GM10248 (cell line): ENCODE measurements around the gene PLSCR3.

Source experiments
- CTCF ChIA-PET: fragments of 300-600 bp; sonication (Branson Sonifier 250); formaldehyde crosslinking; extraction: SDS; loops from one replicate; lab custom pipeline; 2021; ENCODE audit warnings: antibody characterized with exemption; lab: Yijun Ruan, JAX
- POLR2A ChIA-PET: fragments of 350-650 bp; sonication (Branson Sonifier 250); formaldehyde crosslinking; extraction: SDS; loops from one replicate; lab custom pipeline; 2020; ENCODE audit warnings: antibody characterized with exemption; lab: Yijun Ruan, JAX
- DNase-seq: peaks from one replicate; pipeline ENCODE4 v3.0.0; 2012; ENCODE audit errors: extremely low spot score
- CTCF ChIP-seq: IDR thresholded peaks from 2 replicates; pipeline ENCODE4 v1.5.1; 2012; ENCODE audit warnings: mild to moderate bottlenecking, low read depth; ENCODE audit errors: extremely low read depth, missing control alignments, control extremely low read depth

PLSCR3 gene

GRCh38 chr17:7352910-7353635, 41.3 kb downstream of the PLSCR3 start:
- TF ChIP-seq CTCF: no peak
- ChIA-PET CTCF (interaction anchor here (0.7 to 8.1 kb wide), 10 partner anchors 15 to 225 kb away, joined by 3 to 62 read pairs (median 5); partner anchors contain the start of genes ACAP1, SENP3 and TNFSF13), POLR2A (interaction anchor here (0.5 to 0.8 kb wide), 2 partner anchors 16 to 47 kb away, joined by 3 to 4 read pairs; partner anchors contain the start of gene ACAP1)
- no peak for DNase-seq

GRCh38 chr17:7352503-7352889, 41.8 kb downstream of the PLSCR3 start:
- ChIA-PET POLR2A (no interaction called here), CTCF (interaction anchor here (0.7 to 8.1 kb wide), 6 partner anchors 16 to 225 kb away, joined by 3 to 62 read pairs (median 11); partner anchors contain the start of genes ACAP1, SENP3 and TNFSF13)
- no peak for TF ChIP-seq CTCF
- DNase-seq: no peak

GRCh38 chr17:7351665-7352502, 42.4 kb downstream of the PLSCR3 start, which contains the start of gene KCTD11:
Gene KCTD11 (plus strand): TSS chr17:7352162.
- CTCF ChIA-PET: interaction anchor here (1.5 to 8.1 kb wide), 4 partner anchors 15 to 208 kb away, joined by 3 to 62 read pairs (median 31); partner anchors contain the start of genes ACAP1, SENP3 and TNFSF13
- TF ChIP-seq CTCF: peak; percentile 57
- POLR2A ChIA-PET: interaction anchor here (1.0 kb wide), 1 partner anchor 52 kb away, joined by 6 read pairs; the partner anchor contains the start of gene TMEM256
- peak; percentile 95 for DNase-seq

- no peak for TF ChIP-seq CTCF
- no peak for DNase-seq
- ChIA-PET CTCF (interaction anchor here (1.0 to 8.1 kb wide), 7 partner anchors 7 to 212 kb away, joined by 3 to 62 read pairs (median 5); partner anchors contain the start of genes ACAP1 and SLC2A4), POLR2A (interaction anchor here (0.7 to 1.6 kb wide), 2 partner anchors 12 to 19 kb away, joined by 3 to 4 read pairs; partner anchors contain the start of genes ACAP1 and NEURL4)
Measured at GRCh38 chr17:7348478-7349242, 45.7 kb downstream of the PLSCR3 start.

- DNase-seq: no peak
- CTCF ChIA-PET: interaction anchor here (1.5 to 8.1 kb wide), 4 partner anchors 8 to 213 kb away, joined by 5 to 62 read pairs (median 6); partner anchors contain the start of gene ACAP1
- no peak for TF ChIP-seq CTCF
- POLR2A ChIA-PET: no interaction called here
Measured at GRCh38 chr17:7347630-7348477, 46.5 kb downstream of the PLSCR3 start.
